ENCODE results near the gene C19orf44. TPM values are rescaled to one million over a fixed set of nuclear protein-coding genes. Genes with fewer than 3 reads are reported as not detected.

Gene C19orf44
- total and polyA plus RNA-seq, 9 donors = 6.3 to 12.2 (median 9.4) TPM

DNA sequence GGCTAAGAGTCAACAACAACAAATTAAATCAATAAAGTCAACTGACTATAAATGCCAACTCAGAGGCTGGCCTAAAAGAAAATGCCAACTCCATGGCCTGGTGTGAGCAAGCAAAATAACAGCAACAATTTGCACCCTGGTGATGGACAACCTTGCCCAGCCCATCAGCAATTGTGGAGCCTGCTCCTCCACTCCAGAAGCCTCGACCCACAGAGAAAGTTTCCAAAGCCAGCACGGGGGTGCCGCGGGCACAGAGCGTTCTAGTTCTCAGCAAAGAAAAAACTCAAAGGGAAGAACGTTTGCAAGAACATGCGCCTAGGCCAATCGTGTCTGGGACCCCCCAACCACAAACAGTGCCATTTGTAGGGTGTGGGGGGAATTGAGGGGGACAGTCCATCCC lies 35.7 kb upstream of the C19orf44 start:
- Histone ChIP-seq H3K9me3 (no peaks in the 10 kb centered on the region), H3K4me1 (ENCODE audit: insufficient read depth) (peaks cover 30% of the 10 kb centered on the region), H3K27me3 (no peaks in the 10 kb centered on the region), H3K4me3 (no peak overlapping the region), H3K36me3 (no peaks in the 10 kb centered on the region), H3K27ac (no peak overlapping the region)
- intact Hi-C loops (cut with DNase I) = no loop called here
- no peak for DNase-seq
- 58 to 79% (median 73%) methylated on average over 8 of the region's 8 CpGs for WGBS, 3 donors
- TF ChIP-seq EP300 (IDR thresholded peaks at IDR 0.05) = no peak
- TF ChIP-seq, protein P1, sequence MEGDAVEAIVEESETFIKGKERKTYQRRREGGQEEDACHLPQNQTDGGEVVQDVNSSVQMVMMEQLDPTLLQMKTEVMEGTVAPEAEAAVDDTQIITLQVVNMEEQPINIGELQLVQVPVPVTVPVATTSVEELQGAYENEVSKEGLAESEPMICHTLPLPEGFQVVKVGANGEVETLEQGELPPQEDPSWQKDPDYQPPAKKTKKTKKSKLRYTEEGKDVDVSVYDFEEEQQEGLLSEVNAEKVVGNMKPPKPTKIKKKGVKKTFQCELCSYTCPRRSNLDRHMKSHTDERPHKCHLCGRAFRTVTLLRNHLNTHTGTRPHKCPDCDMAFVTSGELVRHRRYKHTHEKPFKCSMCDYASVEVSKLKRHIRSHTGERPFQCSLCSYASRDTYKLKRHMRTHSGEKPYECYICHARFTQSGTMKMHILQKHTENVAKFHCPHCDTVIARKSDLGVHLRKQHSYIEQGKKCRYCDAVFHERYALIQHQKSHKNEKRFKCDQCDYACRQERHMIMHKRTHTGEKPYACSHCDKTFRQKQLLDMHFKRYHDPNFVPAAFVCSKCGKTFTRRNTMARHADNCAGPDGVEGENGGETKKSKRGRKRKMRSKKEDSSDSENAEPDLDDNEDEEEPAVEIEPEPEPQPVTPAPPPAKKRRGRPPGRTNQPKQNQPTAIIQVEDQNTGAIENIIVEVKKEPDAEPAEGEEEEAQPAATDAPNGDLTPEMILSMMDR (IDR thresholded peaks at IDR 0.05) = no peak
- TF ChIP-seq POLR2A (IDR thresholded peaks at IDR 0.05) = no peak

DNA sequence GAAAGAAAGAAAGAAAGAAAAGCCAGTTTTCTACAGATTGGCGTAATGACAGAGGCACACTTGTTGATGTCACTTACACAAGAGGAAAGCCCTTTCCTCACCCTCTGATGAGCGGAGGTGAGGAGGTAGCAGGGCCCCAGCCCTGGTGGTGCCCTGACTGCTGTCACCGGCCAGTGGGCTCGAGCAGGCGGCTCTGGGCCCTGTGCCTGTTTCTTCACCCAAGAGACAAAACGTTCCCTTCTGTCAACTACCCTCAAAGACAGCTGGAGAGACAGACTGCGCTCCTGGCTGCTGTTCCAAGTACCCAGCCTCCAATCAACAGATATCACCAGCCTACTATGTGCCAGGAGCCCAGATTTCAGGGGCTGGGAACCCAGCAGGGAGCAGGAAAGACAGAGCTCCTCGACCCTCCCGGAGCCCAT lies 34.6 kb upstream of the C19orf44 start:
- Histone ChIP-seq H3K36me3 (no peaks in the 10 kb centered on the region), H3K9me3 (no peaks in the 10 kb centered on the region), H3K27ac (no peak overlapping the region), H3K27me3 (no peaks in the 10 kb centered on the region), H3K4me3 (no peak overlapping the region), H3K4me1 (ENCODE audit: insufficient read depth) (peaks cover 30% of the 10 kb centered on the region)
- DNase-seq = no peak
- WGBS, 3 donors = 79 to 82% (median 80%) methylated on average over 9 of the region's 9 CpGs
- intact Hi-C loops (cut with DNase I) = no loop called here
- no peak for TF ChIP-seq EP300 (IDR thresholded peaks at IDR 0.05)
- no peak for TF ChIP-seq POLR2A (IDR thresholded peaks at IDR 0.05)
- TF ChIP-seq, protein P1 (IDR thresholded peaks at IDR 0.05) = no peak

DNA sequence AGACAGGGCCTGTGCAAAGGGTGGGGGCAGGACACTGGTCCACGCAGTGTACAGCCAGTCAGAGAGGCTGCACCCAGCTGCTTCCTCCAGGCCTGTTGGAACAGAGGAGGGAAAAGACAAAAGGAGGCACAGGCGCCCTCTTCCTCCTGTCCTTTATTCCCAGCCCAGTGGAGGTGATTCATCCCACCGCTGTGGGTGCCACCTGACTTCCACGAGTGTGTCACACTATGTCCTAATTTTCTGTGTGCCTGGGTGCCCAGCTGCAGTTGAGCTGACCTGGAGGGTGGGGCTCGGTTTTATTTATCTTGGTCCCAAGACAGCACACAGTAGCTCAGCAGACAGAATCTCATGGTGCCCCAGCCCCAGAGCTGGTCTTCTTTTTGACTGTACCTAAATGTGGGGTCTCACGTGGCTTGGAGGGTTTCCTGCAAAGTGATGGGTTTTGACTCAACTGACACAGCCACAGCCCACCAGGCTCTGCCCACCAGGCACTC lies 33.4 kb upstream of the C19orf44 start:
- H3K4me1 ChIP-seq (ENCODE audit: insufficient read depth) = peaks cover 19% of the 10 kb centered on the region
- TF ChIP-seq POLR2A (IDR thresholded peaks at IDR 0.05) (no peak), EP300 (IDR thresholded peaks at IDR 0.05) (no peak)
- TF ChIP-seq, protein P1 (IDR thresholded peaks at IDR 0.05) = no peak
- no peaks in the 10 kb centered on the region for H3K9me3 ChIP-seq
- no peak overlapping the region for H3K4me3 ChIP-seq
- no peak overlapping the region for H3K27ac ChIP-seq
- no peaks in the 10 kb centered on the region for H3K36me3 ChIP-seq
- H3K27me3 ChIP-seq = no peaks in the 10 kb centered on the region
- 71 to 82% (median 75%) methylated on average over 6 of the region's 6 CpGs for WGBS, 3 donors
- DNase-seq = no peak
- intact Hi-C loops (cut with DNase I) = no loop called here

DNA sequence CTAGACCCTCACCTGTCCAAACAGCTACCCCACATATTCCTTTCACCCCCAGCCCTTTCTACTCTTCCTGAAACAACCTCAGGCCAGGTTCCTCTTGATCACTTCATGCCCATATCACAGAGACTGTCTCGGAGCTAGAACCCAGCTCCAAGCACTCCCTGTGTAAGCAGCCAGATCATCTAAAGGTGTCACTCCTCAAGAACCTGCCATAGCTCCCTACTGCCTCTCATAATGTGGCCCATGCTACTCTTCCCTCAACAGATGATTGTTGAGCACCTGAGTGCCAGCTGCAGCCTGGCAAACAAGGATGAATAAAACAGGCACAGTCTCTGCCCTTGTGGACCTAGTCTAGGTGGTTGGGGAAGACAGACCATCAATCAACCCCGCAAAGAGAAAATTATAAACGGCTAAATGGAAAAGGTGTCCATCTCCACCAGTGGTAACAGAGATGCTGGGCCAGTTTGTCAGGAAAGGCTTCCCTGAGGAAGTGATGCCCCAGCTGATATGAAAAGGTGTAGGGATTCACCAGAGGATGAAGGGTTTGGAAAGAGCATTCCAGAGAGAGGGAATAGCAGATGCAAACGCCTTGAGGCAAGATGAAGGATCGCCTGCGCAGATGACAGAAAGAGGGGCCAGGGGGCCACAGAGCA lies 32.7 kb upstream of the C19orf44 start:
- H3K27ac ChIP-seq = no peak overlapping the region
- WGBS, 3 donors = 54 to 75% (median 65%) methylated on average over 6 of the region's 6 CpGs
- H3K9me3 ChIP-seq = no peaks in the 10 kb centered on the region
- H3K27me3 ChIP-seq = no peaks in the 10 kb centered on the region
- intact Hi-C loops (cut with DNase I) = no loop called here
- H3K4me3 ChIP-seq = no peak overlapping the region
- DNase-seq = no peak
- H3K36me3 ChIP-seq = no peaks in the 10 kb centered on the region
- peaks cover 13% of the 10 kb centered on the region for H3K4me1 ChIP-seq (ENCODE audit: insufficient read depth)
- TF ChIP-seq EP300 (IDR thresholded peaks at IDR 0.05) (no peak), POLR2A (IDR thresholded peaks at IDR 0.05) (no peak)
- TF ChIP-seq, protein P1 (IDR thresholded peaks at IDR 0.05) = no peak

Data from ovary (tissue), 9 donors.